HepG2 (cell line): ENCODE measurements around the gene OCIAD2. TPM values are rescaled to one million over a fixed set of nuclear protein-coding genes. Genes with fewer than 3 reads are reported as not detected.

ENCODE experiments used
- ATAC-seq: fragments of 200-7000 bp; cut with Tn5 transposase; 3 replicates; pipeline ENCODE4 v1.9.1; 2020; ENCODE audit warnings: mild to moderate bottlenecking, moderate library complexity
- BruUV-seq: library from RNA; stranded (reverse); fragments of 400-500 nt; replicated peaks from 2 replicates; lab custom pipeline; 2021; lab: Mats Ljungman, UMichigan
- CTCF ChIA-PET: fragments of 300-600 bp; formaldehyde crosslinking; extraction: SDS; loops from one replicate; lab custom pipeline; 2021; ENCODE audit warnings: low total read pairs, inconsistent platforms, low intra/inter-chr PET ratio; lab: Yijun Ruan, JAX
- POLR2A ChIA-PET: fragments of 350-600 bp; sonication (Branson Sonifier 250); formaldehyde crosslinking; loops from one replicate; lab custom pipeline; 2020; ENCODE audit warnings: antibody characterized with exemption, inconsistent platforms; lab: Yijun Ruan, JAX
- DNase-seq: peaks from one replicate; pipeline ENCODE4 v3.0.0-alpha.2; 2015; ENCODE audit warnings: low spot score
- FAIRE-seq: peaks from 3 replicates; lab custom pipeline; 2011; peaks lifted over from hg19 to GRCh38; lab: Jason Lieb, UNC
- H2AFZ ChIP-seq: one replicate; pipeline ENCODE4 v1.6.1; 2011; ENCODE audit warnings: low read length, inconsistent platforms
- H3K27ac ChIP-seq: fragments of 300-600 bp; 3 replicates; pipeline ENCODE4 v1.8.0; 2011; ENCODE audit warnings: mixed run types, mild to moderate bottlenecking, mixed read lengths, low read length, inconsistent platforms; ENCODE audit not compliant: insufficient read depth; ENCODE audit errors: extremely low read length
- H3K27me3 ChIP-seq, 2 experiments: fragments of 200-600 bp in 1 of 2; 2 replicates in 1 of 2; 3 replicates in 1 of 2; pipeline versions ENCODE4 v1.6.0 to v1.8.0; 2011; ENCODE audit warnings: low read length in 2 of 2, mild to moderate bottlenecking in 2 of 2, moderate library complexity in 2 of 2, inconsistent platforms in 1 of 2; ENCODE audit not compliant: insufficient read depth in 2 of 2, control insufficient read depth in 1 of 2
- H3K36me3 ChIP-seq, 2 experiments: fragments of 200-600 bp in 1 of 2; replicated peaks in 1 of 2; 2 replicates in 1 of 2; 3 replicates in 1 of 2; pipeline versions ENCODE4 v1.5.1 to v1.8.0; 2011; ENCODE audit warnings: low read length in 2 of 2, inconsistent platforms in 1 of 2; ENCODE audit not compliant: insufficient read depth in 2 of 2, control insufficient read depth in 1 of 2
- H3K4me1 ChIP-seq: 2 replicates; pipeline ENCODE4 v1.5.1; 2012; ENCODE audit warnings: low read length, inconsistent platforms; ENCODE audit not compliant: insufficient read depth
- H3K4me2 ChIP-seq: 2 replicates; pipeline ENCODE4 v1.6.0; 2011; ENCODE audit warnings: low read depth, low read length, inconsistent platforms
- H3K4me3 ChIP-seq, 3 experiments: fragments of 200-600 bp in 1 of 3; sonication (generic), shearing (Covaris generic) in 1 of 3; replicated peaks in 1 of 3; 2 replicates each; pipeline ENCODE4 v1.5.1; 2011 to 2016; ENCODE audit warnings: low read length in 3 of 3, inconsistent platforms in 2 of 3, low read depth in 2 of 3, mild to moderate bottlenecking in 2 of 3, control low read depth in 1 of 3, mixed read lengths in 1 of 3; ENCODE audit not compliant: insufficient read depth in 1 of 3
- H3K79me2 ChIP-seq: one replicate; pipeline ENCODE4 v1.6.1; 2011; ENCODE audit warnings: low read length, inconsistent platforms; ENCODE audit not compliant: insufficient read depth
- H3K9ac ChIP-seq: 2 replicates; pipeline ENCODE4 v1.6.0; 2011; ENCODE audit warnings: mild to moderate bottlenecking, low read depth, low read length, inconsistent platforms; ENCODE audit not compliant: insufficient read depth
- H3K9me3 ChIP-seq: 2 replicates; pipeline ENCODE4 v1.5.1; 2012; ENCODE audit warnings: mild to moderate bottlenecking, low read length
- H4K20me1 ChIP-seq: 2 replicates; pipeline ENCODE4 v1.6.0; 2011; ENCODE audit warnings: inconsistent platforms, mild to moderate bottlenecking, low read length, moderate library complexity; ENCODE audit not compliant: insufficient read depth
- FOXK1 ChIP-seq: sonication (generic); formaldehyde crosslinking; IDR thresholded peaks from 2 replicates; pipeline ENCODE4 v1.4.0; 2020; ENCODE audit warnings: low read depth, missing genetic modification reagents, borderline replicate concordance
- HDAC1 ChIP-seq: sonication (generic); formaldehyde crosslinking; IDR thresholded peaks from 2 replicates; pipeline ENCODE4 v1.5.1; 2020; ENCODE audit warnings: mild to moderate bottlenecking, missing genetic modification reagents
- HINFP ChIP-seq: sonication (generic); formaldehyde crosslinking; IDR thresholded peaks from 2 replicates; pipeline ENCODE4 v1.4.0; 2020; ENCODE audit warnings: low read depth, mild to moderate bottlenecking, missing genetic modification reagents
- ISL2 ChIP-seq: sonication (generic); formaldehyde crosslinking; IDR thresholded peaks from 2 replicates; pipeline ENCODE4 v1.5.0; 2020; ENCODE audit warnings: missing genetic modification reagents
- KLF6 ChIP-seq: IDR thresholded peaks from 2 replicates; pipeline ENCODE4 v1.8.0; 2016; ENCODE audit warnings: missing biosample characterization, missing genetic modification reagents
- NFRKB ChIP-seq: fragments of 450-650 bp; IDR thresholded peaks from 2 replicates; pipeline ENCODE4 v1.6.1; 2017
- RORA ChIP-seq: sonication (generic); formaldehyde crosslinking; IDR thresholded peaks from 2 replicates; pipeline ENCODE4 v1.5.0; 2020; ENCODE audit warnings: mild to moderate bottlenecking, missing genetic modification reagents, moderate library complexity
- SKI ChIP-seq: fragments of 450-650 bp; IDR thresholded peaks from one replicate; pipeline ENCODE4 v1.6.1; 2018; ENCODE audit warnings: mild to moderate bottlenecking; ENCODE audit not compliant: partially characterized antibody
- STAG1 ChIP-seq: sonication (generic); formaldehyde crosslinking; IDR thresholded peaks from 2 replicates; pipeline ENCODE4 v1.4.0; 2020; ENCODE audit warnings: missing genetic modification reagents
- YEATS2 ChIP-seq: sonication (generic); formaldehyde crosslinking; IDR thresholded peaks from 2 replicates; pipeline ENCODE4 v1.4.0; 2020; ENCODE audit warnings: missing genetic modification reagents, borderline replicate concordance
- ZNF256 ChIP-seq: sonication (generic); formaldehyde crosslinking; conservative IDR thresholded peaks from 2 replicates; pipeline ENCODE4 v1.4.0; 2020; ENCODE audit warnings: missing genetic modification reagents
- ZNF260 ChIP-seq: sonication (generic); formaldehyde crosslinking; IDR thresholded peaks from 2 replicates; pipeline ENCODE4 v1.4.0; 2020; ENCODE audit warnings: missing genetic modification reagents, low read depth, mild to moderate bottlenecking, borderline replicate concordance
- WGBS: methylation state at CpG from one replicate; pipeline ENCODE4 v1.1.6; 2017; ENCODE audit warnings: low lambda C conversion rate; 5-methylcytosine and 5-hydroxymethylcytosine counted together
- in situ Hi-C: cut with HindIII; loops from 2 replicates; pipeline ENCODE4 v1.10.0; 2017; ENCODE audit warnings: low pct_unique_long_range_greater_than_20kb; ENCODE audit not compliant: extremely low pct_ligation_motif_present
- intact Hi-C: fragments of 100-400 bp; cut with micrococcal nuclease; formaldehyde crosslinking; loops from one replicate; pipeline ENCODE4 v1.10.0; 2022; ENCODE audit not compliant: unreplicated experiment
- polyA plus RNA-seq, 8 experiments: library from polyadenylated mRNA; depleted of rRNA in 3 of 8; stranded (reverse) in 7 of 8; unstranded in 1 of 8; fragments of >200 nt; fragmentation: Illumina TruSeq in 4 of 8; extraction: Trizol in 4 of 8; gene quantifications; 2 replicates each; pipeline versions ENCODE4 v1.2.1 to v1.2.3, GENCODE V29; 2011 to 2016; ENCODE audit warnings: low read depth in 4 of 8, missing spikeins in 1 of 8, mixed read lengths in 1 of 8; ENCODE audit not compliant: insufficient read depth in 1 of 8
- total RNA-seq, 5 experiments: library from RNA; depleted of rRNA; stranded (reverse); fragments of >200 nt; fragmentation: Illumina TruSeq; extraction: Trizol; gene quantifications; 2 replicates each; pipeline ENCODE4 v1.2.3, GENCODE V29; 2016; ENCODE audit warnings: low read depth in 1 of 5
- TF ChIP-seq, protein P1 (sequence below): sonication (generic); formaldehyde crosslinking; IDR thresholded peaks from 2 replicates; pipeline ENCODE4 v1.5.0; 2020; ENCODE audit warnings: mild to moderate bottlenecking, missing genetic modification reagents, moderate library complexity
- TF ChIP-seq, protein P2 (sequence below): sonication (generic); formaldehyde crosslinking; IDR thresholded peaks from 2 replicates; pipeline ENCODE4 v1.5.0; 2020; ENCODE audit warnings: missing genetic modification reagents, mild to moderate bottlenecking, borderline replicate concordance

Gene OCIAD2
- total and polyA plus RNA-seq, 2 of the 13 experiments (the other 11 are each of a cell fraction or from before 2014, with no cell fraction given), result not detected

DNA sequence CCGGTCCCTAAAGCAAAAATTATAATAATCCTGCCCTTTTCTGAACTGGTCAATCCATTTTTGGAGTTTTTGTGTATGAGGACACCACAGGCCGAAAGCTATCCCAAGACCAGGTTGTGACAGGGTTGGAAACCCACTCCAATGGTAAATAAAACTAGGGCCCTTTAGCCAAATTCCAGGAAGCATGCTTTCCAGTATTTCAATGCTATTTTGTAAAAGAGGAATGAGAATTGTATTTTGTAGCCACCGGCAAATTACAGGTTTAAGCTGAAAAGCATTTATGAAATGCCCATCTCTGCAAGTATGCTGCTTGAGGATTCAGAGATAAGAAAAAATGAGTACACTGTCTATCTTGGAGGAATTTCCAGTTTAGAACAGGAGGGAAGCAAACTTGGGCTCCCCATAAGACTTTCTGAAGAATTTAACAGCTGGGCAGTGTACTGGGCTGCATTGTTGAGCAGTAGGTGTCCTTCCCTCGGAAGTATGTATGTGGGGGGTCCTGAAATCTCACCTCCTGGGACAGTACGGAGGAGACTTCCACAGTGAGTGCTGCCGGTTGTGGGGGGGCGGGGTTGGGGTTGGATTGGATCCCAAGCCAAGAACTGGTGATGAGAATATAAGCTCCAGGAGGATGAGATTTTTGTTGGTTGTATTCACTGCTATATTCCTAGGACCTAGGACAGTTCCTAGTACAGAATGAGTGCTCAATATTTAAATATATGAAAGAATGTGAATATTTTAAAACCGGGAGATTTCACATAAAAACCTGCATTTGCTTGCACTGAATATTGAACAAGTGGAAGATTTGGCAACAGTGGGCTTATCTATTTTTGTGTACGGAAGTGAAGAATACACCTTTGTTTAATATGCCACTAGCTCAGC, 26.8 kb downstream of the OCIAD2 start (continued):
- no peak for TF ChIP-seq SKI
- TF ChIP-seq NFRKB, result no peak
- TF ChIP-seq FOXK1 (CRISPR knock-in tag), result no peak
- TF ChIP-seq HDAC1 (CRISPR knock-in tag), result no peak

GRCh38 chr4:48877827-48878535, 28.6 kb downstream of the OCIAD2 start:
- intact Hi-C loops, result no loop called here
- ATAC-seq (peak; percentile 49; the same call in 2 of the 3 replicates), FAIRE-seq (no peak), DNase-seq (no peak)
- ChIA-PET POLR2A (no interaction called here), CTCF (interaction anchor here (1.6 kb wide), 1 partner anchor 85 kb away, joined by 4 read pairs; no protein-coding TSS in a partner anchor)
- H3K27ac ChIP-seq, result no peak overlapping the region
- H3K4me2 ChIP-seq, result no peak overlapping the region
- in situ Hi-C loops, result no loop called here
- no peak overlapping the region for H3K9ac ChIP-seq
- no peaks in the 10 kb centered on the region for H4K20me1 ChIP-seq
- no peaks in the 10 kb centered on the region for H3K79me2 ChIP-seq
- no peaks in the 10 kb centered on the region for H3K27me3 ChIP-seq
- BruUV-seq, result no TSS peak
- no peaks in the 10 kb centered on the region for H3K4me1 ChIP-seq
- no CpG with 5 or more reads among the region's 1 CpG for WGBS
- no peak overlapping the region for H3K4me3 ChIP-seq
- H2AFZ ChIP-seq, result no peak overlapping the region
- H3K9me3 ChIP-seq, result no peaks in the 10 kb centered on the region
- no peaks in the 10 kb centered on the region for H3K36me3 ChIP-seq
- TF ChIP-seq YEATS2 (CRISPR knock-in tag) (no peak), ZNF256 (CRISPR knock-in tag) (no peak), STAG1 (CRISPR knock-in tag) (peak; percentile 5; the same call in 1 of the 2 replicates), ZNF260 (CRISPR knock-in tag) (no peak), ISL2 (CRISPR knock-in tag) (no peak), RORA (CRISPR knock-in tag) (no peak), KLF6 (CRISPR knock-in tag) (no peak), HINFP (CRISPR knock-in tag) (no peak)
- TF ChIP-seq, protein P1, sequence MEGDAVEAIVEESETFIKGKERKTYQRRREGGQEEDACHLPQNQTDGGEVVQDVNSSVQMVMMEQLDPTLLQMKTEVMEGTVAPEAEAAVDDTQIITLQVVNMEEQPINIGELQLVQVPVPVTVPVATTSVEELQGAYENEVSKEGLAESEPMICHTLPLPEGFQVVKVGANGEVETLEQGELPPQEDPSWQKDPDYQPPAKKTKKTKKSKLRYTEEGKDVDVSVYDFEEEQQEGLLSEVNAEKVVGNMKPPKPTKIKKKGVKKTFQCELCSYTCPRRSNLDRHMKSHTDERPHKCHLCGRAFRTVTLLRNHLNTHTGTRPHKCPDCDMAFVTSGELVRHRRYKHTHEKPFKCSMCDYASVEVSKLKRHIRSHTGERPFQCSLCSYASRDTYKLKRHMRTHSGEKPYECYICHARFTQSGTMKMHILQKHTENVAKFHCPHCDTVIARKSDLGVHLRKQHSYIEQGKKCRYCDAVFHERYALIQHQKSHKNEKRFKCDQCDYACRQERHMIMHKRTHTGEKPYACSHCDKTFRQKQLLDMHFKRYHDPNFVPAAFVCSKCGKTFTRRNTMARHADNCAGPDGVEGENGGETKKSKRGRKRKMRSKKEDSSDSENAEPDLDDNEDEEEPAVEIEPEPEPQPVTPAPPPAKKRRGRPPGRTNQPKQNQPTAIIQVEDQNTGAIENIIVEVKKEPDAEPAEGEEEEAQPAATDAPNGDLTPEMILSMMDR (CRISPR knock-in tag), result 0 out of 2 replicates have a peak, but pooled peaks have one; percentile 12
- TF ChIP-seq, protein P2, sequence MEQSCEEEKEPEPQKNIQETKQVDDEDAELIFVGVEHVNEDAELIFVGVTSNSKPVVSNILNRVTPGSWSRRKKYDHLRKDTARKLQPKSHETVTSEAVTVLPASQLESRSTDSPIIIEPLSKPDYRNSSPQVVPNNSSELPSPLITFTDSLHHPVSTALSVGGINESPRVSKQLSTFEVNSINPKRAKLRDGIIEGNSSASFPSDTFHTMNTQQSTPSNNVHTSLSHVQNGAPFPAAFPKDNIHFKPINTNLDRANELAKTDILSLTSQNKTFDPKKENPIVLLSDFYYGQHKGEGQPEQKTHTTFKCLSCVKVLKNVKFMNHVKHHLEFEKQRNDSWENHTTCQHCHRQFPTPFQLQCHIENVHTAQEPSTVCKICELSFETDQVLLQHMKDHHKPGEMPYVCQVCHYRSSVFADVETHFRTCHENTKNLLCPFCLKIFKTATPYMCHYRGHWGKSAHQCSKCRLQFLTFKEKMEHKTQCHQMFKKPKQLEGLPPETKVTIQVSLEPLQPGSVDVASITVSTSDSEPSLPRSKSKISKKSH (CRISPR knock-in tag), result no peak
